Dedifferentiated amniotic fluid mesenchymal stem cell (primary cell): ENCODE results near the gene COA3.

Experiments used
- DNase-seq: peaks from one replicate; pipeline ENCODE4 v3.0.0-alpha.2; 2016; ENCODE audit errors: extremely low spot score

COA3 gene

GRCh38 chr17:42798383-42799380 is at the start of gene COA3, which contains the start of gene CNTD1:
Gene COA3 (minus strand): TSS chr17:42798704. CDS start chr17:42798681, 23 bp downstream.
Gene CNTD1 (plus strand): TSS chr17:42798861. CDS start chr17:42799068, 207 bp downstream.
- DNase-seq = peak; percentile 78

GRCh38 chr17:42848093-42848492 is 49.6 kb upstream of the COA3 start:
- no peak for DNase-seq

GRCh38 chr17:42846594-42847280 is 48.2 kb upstream of the COA3 start:
- no peak for DNase-seq

GRCh38 chr17:42845918-42846593 is 47.6 kb upstream of the COA3 start:
- no peak for DNase-seq

GRCh38 chr17:42845556-42845917 is 47.0 kb upstream of the COA3 start:
- DNase-seq = no peak

GRCh38 chr17:42844761-42845555 is 46.5 kb upstream of the COA3 start:
- no peak for DNase-seq

- DNase-seq = no peak
Observed at GRCh38 chr17:42844271-42844670, 45.8 kb upstream of the COA3 start, which contains the start of gene AOC2. Gene AOC2 (plus strand): TSS chr17:42844580. CDS start chr17:42844627, 47 bp downstream.

GRCh38 chr17:42843358-42843934 is 44.9 kb upstream of the COA3 start:
- peak; percentile 63 for DNase-seq

- no peak for DNase-seq
Observed at GRCh38 chr17:42841975-42842685, 43.6 kb upstream of the COA3 start.

- DNase-seq = no peak
Observed at GRCh38 chr17:42835732-42836131, 37.2 kb upstream of the COA3 start.

- DNase-seq = no peak
Observed at GRCh38 chr17:42833767-42834422, 35.4 kb upstream of the COA3 start.

GRCh38 chr17:42832934-42833766 is 34.6 kb upstream of the COA3 start, which contains the start of gene PSME3:
Gene PSME3 (plus strand): TSS chr17:42833397. CDS start chr17:42833632, 235 bp downstream.
- peak; percentile 88 for DNase-seq

GRCh38 chr17:42832213-42832933 is 33.9 kb upstream of the COA3 start:
- DNase-seq = no peak

GRCh38 chr17:42830971-42831370 is 32.5 kb upstream of the COA3 start:
- no peak for DNase-seq

- no peak for DNase-seq
Observed at GRCh38 chr17:42827472-42827871, 29.0 kb upstream of the COA3 start.

GRCh38 chr17:42821176-42821575 is 22.7 kb upstream of the COA3 start:
- DNase-seq = no peak

GRCh38 chr17:42819939-42820535 is 21.5 kb upstream of the COA3 start:
- peak; percentile 61 for DNase-seq

- no peak for DNase-seq
Observed at GRCh38 chr17:42818379-42818778, 19.9 kb upstream of the COA3 start.
